Measurements from ENCODE around the gene ANKFN1.
"Not testable (repeated sequence)": the region's sequence is repeated elsewhere in the genome, so short reads cannot be mapped to it uniquely, and the experiment has no call there.

ANKFN1 gene

GRCh38 chr17:56325313-56326000, 172.2 kb downstream of the ANKFN1 start:
- DNase-seq (ENCODE audit: low spot score), result no peak

- no peak for DNase-seq (ENCODE audit: low spot score)
Observed at GRCh38 chr17:56326001-56326359, 172.7 kb downstream of the ANKFN1 start.

GRCh38 chr17:56347639-56348038, 194.4 kb downstream of the ANKFN1 start:
- no peak for DNase-seq (ENCODE audit: low spot score)

DNA sequence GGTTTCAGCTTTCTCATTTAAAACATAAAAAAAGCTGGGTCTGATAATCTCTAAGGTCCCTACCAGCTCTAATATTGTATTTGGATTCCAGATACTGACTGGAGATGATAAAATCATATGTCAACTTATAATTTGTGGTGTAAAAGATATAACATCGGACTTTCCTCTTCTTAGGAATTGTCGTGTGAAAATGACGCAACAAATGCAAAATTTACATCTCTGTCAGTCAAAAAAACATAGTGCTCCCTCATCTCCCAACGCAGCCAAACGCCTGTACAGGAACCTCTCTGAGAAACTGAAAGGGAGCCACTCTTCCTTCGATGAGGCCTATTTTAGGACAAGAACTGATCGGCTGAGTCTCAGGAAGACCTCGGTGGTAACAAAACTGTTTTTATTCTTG, 197.3 kb downstream of the ANKFN1 start:
- no peak for DNase-seq (ENCODE audit: low spot score)

DNA sequence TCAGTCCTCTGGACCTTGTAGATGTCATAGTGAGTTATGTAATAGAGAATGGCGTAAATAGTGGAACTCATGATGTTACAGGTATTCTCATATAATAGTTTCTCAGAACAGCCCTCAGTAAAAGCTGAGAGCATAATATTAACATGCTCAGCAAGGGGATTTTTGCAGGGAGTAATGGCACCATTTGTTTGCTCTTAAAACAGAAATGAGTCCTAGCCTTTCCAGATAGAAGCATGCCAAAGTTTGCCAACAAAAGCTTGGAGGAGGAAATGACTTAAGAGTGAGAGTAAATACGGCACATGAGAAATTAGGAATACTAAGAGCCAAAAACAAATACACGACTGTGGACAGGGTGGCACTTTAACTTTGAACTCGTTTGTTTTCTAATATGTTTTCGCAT, 198.4 kb downstream of the ANKFN1 start:
- DNase-seq (ENCODE audit: low spot score), result no peak

- no peak for DNase-seq (ENCODE audit: low spot score)
Observed at GRCh38 chr17:56358651-56359050, 205.4 kb downstream of the ANKFN1 start.

DNA sequence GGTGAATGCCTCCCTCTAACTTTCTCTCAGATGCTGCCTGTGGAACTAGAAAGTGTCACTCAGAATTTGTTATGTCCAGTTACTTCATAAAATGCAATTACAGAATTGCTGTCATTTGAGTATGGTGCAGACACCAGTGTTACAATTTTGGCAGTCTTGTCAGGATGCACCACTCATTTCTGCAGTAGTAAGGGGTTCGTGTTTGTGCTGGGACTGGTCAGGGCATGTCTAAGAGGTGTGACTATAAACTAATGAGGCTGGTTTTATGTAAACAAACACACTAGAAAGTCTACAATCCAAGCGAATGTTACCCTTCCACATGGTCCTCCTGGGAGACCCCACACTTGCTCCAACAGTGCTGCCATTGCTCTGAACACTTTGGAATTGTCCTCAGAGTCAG, 206.2 kb downstream of the ANKFN1 start:
- no peak for DNase-seq (ENCODE audit: low spot score)

DNA sequence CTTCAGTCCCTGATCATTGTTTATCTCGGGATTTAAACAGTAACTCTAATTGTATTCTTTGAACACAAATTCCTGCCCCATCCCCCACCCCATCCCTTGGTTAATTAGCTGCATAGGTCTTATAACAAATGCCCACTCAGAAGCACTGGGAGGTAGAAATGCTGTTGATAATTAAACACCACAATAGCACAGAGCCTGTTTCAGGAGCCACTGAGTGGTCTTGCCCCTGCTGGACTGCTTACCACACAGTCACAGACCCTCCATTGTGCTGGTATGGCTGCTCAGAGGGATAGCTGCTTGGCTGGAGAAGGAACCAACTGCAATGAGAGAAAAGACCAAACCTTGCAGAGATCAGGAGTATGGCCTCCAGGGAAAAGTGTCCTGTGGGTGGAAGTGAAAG, 214.1 kb downstream of the ANKFN1 start:
- DNase-seq (ENCODE audit: low spot score), result no peak

GRCh38 chr17:56373981-56374833, 220.9 kb downstream of the ANKFN1 start:
- no peak for DNase-seq (ENCODE audit: low spot score)

GRCh38 chr17:56389356-56389755, 236.1 kb downstream of the ANKFN1 start:
- no peak for DNase-seq (ENCODE audit: low spot score)

DNA sequence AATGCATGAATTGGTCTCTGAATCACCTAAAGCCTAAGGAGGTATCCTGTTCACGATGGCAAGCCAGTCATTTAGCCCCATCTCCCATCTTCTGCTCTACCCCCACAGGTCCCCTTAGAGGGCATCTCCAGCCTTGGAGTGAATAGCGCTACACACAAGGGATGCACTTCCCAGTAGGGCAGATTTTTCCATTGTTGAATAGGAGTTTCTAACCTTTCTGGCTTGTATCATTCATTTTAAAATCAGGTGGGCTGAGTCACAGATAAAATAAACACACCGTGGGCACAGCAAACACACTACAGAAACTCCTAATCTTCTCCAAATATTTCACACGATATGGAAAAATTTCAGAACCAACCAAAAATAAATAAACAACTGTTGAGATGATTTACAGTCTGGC, 239.0 kb downstream of the ANKFN1 start:
- DNase-seq (ENCODE audit: low spot score), result no peak

- DNase-seq (ENCODE audit: low spot score), result no peak
Observed at GRCh38 chr17:56393156-56393555, 239.9 kb downstream of the ANKFN1 start.

DNA sequence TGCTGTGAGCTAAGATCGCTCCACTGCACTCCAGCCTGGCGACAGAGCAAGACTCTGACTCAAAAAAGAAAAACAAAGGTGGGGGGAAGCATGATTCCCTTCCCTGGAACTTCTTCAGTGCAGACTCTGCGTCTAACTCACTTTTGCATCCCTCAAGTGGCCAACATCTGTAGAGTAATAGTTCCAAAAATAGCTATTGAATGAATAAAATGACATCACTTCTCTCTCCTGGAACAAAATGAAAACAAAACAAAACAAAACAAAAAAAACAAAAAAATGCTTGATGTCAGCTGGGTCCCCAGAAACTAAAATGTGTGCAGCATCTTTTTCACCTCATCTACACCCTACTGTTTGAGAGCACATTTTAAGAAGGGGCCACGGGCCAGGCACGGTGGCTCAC, 242.5 kb downstream of the ANKFN1 start:
- no peak for DNase-seq (ENCODE audit: low spot score)

DNA sequence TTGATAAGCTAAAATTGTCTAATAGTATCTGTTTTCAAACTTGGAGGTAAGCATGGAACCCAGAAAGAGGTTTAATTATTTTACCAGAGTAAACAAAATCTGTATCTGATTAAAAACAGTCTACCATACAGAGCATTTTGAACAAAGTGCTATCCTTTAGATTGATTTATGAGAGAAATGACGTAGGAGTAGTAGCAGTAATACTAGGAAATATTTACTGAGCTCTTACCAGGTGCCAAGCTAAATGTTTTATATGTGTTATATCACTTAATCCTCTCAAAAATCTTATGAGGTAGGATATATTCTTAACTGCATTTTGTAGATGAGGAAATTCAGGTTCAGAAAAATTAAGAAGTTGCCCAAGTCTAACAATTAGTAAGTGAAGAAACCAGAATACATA, 253.8 kb downstream of the ANKFN1 start:
- no peak for DNase-seq (ENCODE audit: low spot score)

DNA sequence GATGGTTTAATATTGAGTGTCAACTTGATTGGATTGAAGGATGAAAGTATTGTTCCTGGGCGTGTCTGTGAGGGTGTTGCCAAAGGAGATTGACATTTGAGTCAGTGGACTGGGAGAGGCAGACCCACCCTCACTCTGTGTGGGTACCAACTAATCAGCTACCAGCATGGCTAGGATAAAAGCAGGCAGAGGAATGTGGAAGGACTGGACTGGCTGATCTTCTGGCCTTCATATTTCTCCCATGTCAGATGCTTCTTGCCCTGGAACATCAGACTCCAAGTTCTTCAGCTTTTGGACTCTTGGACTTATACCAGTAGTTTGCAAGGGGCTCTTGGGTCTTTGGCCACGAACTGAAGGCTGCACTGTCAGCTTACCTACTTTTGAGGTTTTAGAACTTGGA, 259.1 kb downstream of the ANKFN1 start:
- not testable (repeated sequence) for DNase-seq (ENCODE audit: low spot score)

DNA sequence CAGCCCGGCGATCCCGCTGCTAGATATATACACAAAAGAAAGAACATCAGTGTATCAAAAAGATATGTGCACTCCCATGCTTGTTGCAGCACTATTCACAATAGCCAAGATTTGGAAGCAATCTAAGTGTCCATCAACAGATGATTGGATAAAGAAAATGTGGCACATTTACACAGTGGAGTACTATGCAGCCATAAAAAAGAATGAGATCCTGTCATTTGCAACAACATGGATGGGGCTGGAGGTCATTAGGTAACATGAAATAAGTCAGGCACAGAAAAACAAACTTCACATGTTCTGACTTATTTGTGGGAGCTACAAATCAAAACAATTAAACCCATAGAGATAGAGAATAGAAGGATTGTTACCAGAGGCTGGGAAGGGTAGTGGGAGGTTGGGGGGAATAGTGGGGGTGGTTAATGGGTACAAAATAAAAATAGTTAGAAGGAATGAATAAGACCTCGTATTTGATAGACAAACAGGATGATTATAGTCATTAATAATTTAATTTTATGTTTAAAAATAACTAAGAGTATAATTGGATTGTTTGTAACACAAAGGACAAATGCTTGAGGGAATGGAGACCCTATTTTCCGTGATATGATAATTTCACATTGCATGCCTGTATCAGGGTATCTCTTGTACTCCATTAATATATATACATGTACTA, 263.5 kb downstream of the ANKFN1 start:
- DNase-seq (ENCODE audit: low spot score), result no peak

GRCh38 chr17:56424005-56424404, 270.7 kb downstream of the ANKFN1 start:
- DNase-seq (ENCODE audit: low spot score), result no peak

DNA sequence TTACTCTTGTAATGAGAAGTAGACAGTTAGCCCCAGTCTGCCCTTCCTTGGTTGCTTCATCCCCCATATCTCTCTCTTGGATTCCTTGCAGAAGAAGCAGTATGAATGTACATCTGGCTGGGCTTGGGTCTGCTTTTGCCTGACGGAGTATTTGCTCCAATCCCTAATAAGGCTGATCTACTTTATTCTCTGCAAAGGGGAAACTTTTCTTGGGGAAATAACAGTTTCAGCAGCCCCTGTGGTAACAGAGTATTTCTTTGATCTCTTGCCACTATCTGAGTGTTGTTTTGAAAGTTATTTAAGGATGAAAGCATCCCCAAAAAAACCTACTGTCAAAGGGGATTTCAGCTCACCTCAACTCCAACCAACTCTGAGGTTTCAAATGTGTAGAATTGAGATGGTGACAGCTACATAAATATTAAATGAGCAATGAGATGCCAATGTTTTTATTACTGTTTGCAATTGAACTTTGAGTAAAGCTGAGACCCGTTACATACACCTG, 271.3 kb downstream of the ANKFN1 start:
- DNase-seq (ENCODE audit: low spot score), result no peak

DNA sequence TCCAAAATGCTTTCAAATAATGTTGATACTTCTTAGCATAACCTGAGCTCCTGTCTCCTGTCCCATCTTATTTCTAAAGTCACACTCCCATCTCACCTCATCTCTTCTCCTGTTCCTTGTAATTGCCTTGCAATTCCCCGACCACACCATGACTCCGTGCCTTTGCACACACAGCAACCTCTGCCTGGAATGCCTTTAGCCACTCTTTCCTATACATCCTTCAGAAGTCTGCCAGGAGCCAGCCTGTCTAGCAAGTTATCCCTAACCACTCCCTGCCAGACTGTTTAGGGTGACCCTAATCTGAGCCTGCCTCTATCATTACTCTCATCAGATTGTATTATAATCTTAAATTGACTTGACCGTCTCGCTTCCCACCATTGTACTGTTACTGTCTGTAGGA, 272.2 kb downstream of the ANKFN1 start:
- DNase-seq (ENCODE audit: low spot score), result no peak

GRCh38 chr17:56426901-56427300, 273.6 kb downstream of the ANKFN1 start:
- no peak for DNase-seq (ENCODE audit: low spot score)

- DNase-seq (ENCODE audit: low spot score), result peak; percentile 49
Observed at GRCh38 chr17:56431736-56432135, 278.5 kb downstream of the ANKFN1 start.

DNA sequence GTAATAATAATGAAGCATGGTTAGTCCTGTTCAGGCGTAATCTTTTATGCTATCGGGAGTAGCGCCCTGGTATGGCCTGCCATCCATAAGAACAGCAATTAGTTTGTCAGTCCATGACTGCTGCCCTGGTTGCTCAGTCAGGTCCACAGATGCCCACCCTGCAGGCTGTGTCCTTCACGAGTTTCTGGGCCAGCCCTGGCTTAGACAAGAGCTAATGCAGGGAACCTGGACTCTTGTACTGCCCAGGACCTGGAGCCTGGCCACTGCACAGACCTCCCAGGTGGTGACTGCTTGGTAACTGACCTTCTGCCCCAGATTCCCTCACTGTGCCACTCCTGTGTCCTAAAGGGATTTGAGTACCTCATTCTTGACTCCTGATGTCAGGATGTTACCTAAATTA, 279.2 kb downstream of the ANKFN1 start:
- no peak for DNase-seq (ENCODE audit: low spot score)

- DNase-seq (ENCODE audit: low spot score), result peak; percentile 69
Observed at GRCh38 chr17:56434610-56435009, 281.3 kb downstream of the ANKFN1 start.
